ENCODE results near the gene GABRB3.

GABRB3 gene

GRCh38 chr15:26582840-26583239, 190.0 kb downstream of the GABRB3 start:
- no peak for DNase-seq (ENCODE audit: low read depth)
- no peak overlapping the region for H3K4me3 ChIP-seq (ENCODE audit: low read depth, low read length)

GRCh38 chr15:26580943-26581342, 191.9 kb downstream of the GABRB3 start:
- no peak for DNase-seq (ENCODE audit: low read depth)
- no peak overlapping the region for H3K4me3 ChIP-seq (ENCODE audit: low read depth, low read length)

- no peak for DNase-seq (ENCODE audit: low read depth)
- no peak overlapping the region for H3K4me3 ChIP-seq (ENCODE audit: low read depth, low read length)
Observed at GRCh38 chr15:26572602-26573350, 200.1 kb downstream of the GABRB3 start.

- DNase-seq (ENCODE audit: low read depth) = no peak
- no peak overlapping the region for H3K4me3 ChIP-seq (ENCODE audit: low read depth, low read length)
Observed at GRCh38 chr15:26571346-26571745, 201.5 kb downstream of the GABRB3 start.

- H3K4me3 ChIP-seq (ENCODE audit: low read depth, low read length) = no peak overlapping the region
- DNase-seq (ENCODE audit: low read depth) = no peak
Observed at GRCh38 chr15:26565542-26565941, 207.3 kb downstream of the GABRB3 start.

- no peak for DNase-seq (ENCODE audit: low read depth)
- no peak overlapping the region for H3K4me3 ChIP-seq (ENCODE audit: low read depth, low read length)
Observed at GRCh38 chr15:26564361-26564760, 208.5 kb downstream of the GABRB3 start.

GRCh38 chr15:26562336-26562735, 210.5 kb downstream of the GABRB3 start:
- DNase-seq (ENCODE audit: low read depth) = no peak
- H3K4me3 ChIP-seq (ENCODE audit: low read depth, low read length) = no peak overlapping the region

- H3K4me3 ChIP-seq (ENCODE audit: low read depth, low read length) = no peak overlapping the region
- no peak for DNase-seq (ENCODE audit: low read depth)
Observed at GRCh38 chr15:26561896-26562295, 211.0 kb downstream of the GABRB3 start.

GRCh38 chr15:26561130-26561529, 211.7 kb downstream of the GABRB3 start:
- no peak for DNase-seq (ENCODE audit: low read depth)
- H3K4me3 ChIP-seq (ENCODE audit: low read depth, low read length) = no peak overlapping the region

- H3K4me3 ChIP-seq (ENCODE audit: low read depth, low read length) = no peak overlapping the region
- no peak for DNase-seq (ENCODE audit: low read depth)
Observed at GRCh38 chr15:26555898-26556297, 217.0 kb downstream of the GABRB3 start.

- H3K4me3 ChIP-seq (ENCODE audit: low read depth, low read length) = no peak overlapping the region
- DNase-seq (ENCODE audit: low read depth) = no peak
Observed at GRCh38 chr15:26551473-26551872, 221.4 kb downstream of the GABRB3 start.

- DNase-seq (ENCODE audit: low read depth) = no peak
- no peak overlapping the region for H3K4me3 ChIP-seq (ENCODE audit: low read depth, low read length)
Observed at GRCh38 chr15:26550880-26551279, 222.0 kb downstream of the GABRB3 start.

- no peak for DNase-seq (ENCODE audit: low read depth)
- H3K4me3 ChIP-seq (ENCODE audit: low read depth, low read length) = no peak overlapping the region
Observed at GRCh38 chr15:26537663-26538062, 235.2 kb downstream of the GABRB3 start.

- no peak for DNase-seq (ENCODE audit: low read depth)
- no peak overlapping the region for H3K4me3 ChIP-seq (ENCODE audit: low read depth, low read length)
Observed at GRCh38 chr15:26531489-26531888, 241.4 kb downstream of the GABRB3 start.

- no peak overlapping the region for H3K4me3 ChIP-seq (ENCODE audit: low read depth, low read length)
- DNase-seq (ENCODE audit: low read depth) = no peak
Observed at GRCh38 chr15:26525096-26525495, 247.8 kb downstream of the GABRB3 start.

GRCh38 chr15:26521691-26522198, 251.1 kb downstream of the GABRB3 start:
- no peak for DNase-seq (ENCODE audit: low read depth)
- H3K4me3 ChIP-seq (ENCODE audit: low read depth, low read length) = no peak overlapping the region

- H3K4me3 ChIP-seq (ENCODE audit: low read depth, low read length) = no peak overlapping the region
- DNase-seq (ENCODE audit: low read depth) = no peak
Observed at GRCh38 chr15:26521130-26521529, 251.7 kb downstream of the GABRB3 start.

- DNase-seq (ENCODE audit: low read depth) = no peak
Observed at GRCh38 chr15:26518885-26519284, 254.0 kb downstream of the GABRB3 start.

GRCh38 chr15:26516102-26516980, 256.5 kb downstream of the GABRB3 start:
- no peak for DNase-seq (ENCODE audit: low read depth)
- H3K4me3 ChIP-seq (ENCODE audit: low read depth, low read length) = no peak overlapping the region

More at GRCh38 chr15:26518885-26519284, 254.0 kb downstream of the GABRB3 start:
- no peak overlapping the region for H3K4me3 ChIP-seq (ENCODE audit: low read depth, low read length)

GRCh38 chr15:26504009-26504408, 268.9 kb downstream of the GABRB3 start:
- no peak overlapping the region for H3K4me3 ChIP-seq (ENCODE audit: low read depth, low read length)
- no peak for DNase-seq (ENCODE audit: low read depth)
